HG03565 (cell line): ENCODE data around the gene RNF138.
"Not testable (repeated sequence)": the region's sequence is repeated elsewhere in the genome, so short reads cannot be mapped to it uniquely, and the experiment has no call there.

Source experiments
- ATAC-seq: cut with Tn5 transposase; IDR thresholded peaks from one replicate; pipeline ENCODE4 v1.9.1; 2021; ENCODE audit warnings: mild to moderate bottlenecking, moderate library complexity; ENCODE audit not compliant: unreplicated experiment

The RNF138 gene

GRCh38 chr18:32167980-32168730 is 76.5 kb downstream of the RNF138 start:
- ATAC-seq = no peak

- no peak for ATAC-seq
Observed at GRCh38 chr18:32173654-32174053, 82.0 kb downstream of the RNF138 start.

- ATAC-seq = no peak
Observed at GRCh38 chr18:32174719-32175118, 83.0 kb downstream of the RNF138 start.

- ATAC-seq = no peak
Observed at GRCh38 chr18:32175265-32175664, 83.6 kb downstream of the RNF138 start.

- ATAC-seq = not testable (repeated sequence)
Observed at GRCh38 chr18:32176745-32177144, 85.1 kb downstream of the RNF138 start.

- ATAC-seq = no peak
Observed at GRCh38 chr18:32177530-32177929, 85.9 kb downstream of the RNF138 start.
